ENCODE data around the gene NRROS.
"Not testable (repeated sequence)": the region's sequence is repeated elsewhere in the genome, so short reads cannot be mapped to it uniquely, and the experiment has no call there.

NRROS gene

GRCh38 chr3:196639483-196640296 lies at the start of gene NRROS:
NRROS (plus strand) TSS chr3:196639694; CDS start chr3:196654540, 14,846 bp downstream.
- in situ Hi-C loops (cut with MboI; ENCODE audit: low sequenced_read_pairs), result no loop called here

DNA sequence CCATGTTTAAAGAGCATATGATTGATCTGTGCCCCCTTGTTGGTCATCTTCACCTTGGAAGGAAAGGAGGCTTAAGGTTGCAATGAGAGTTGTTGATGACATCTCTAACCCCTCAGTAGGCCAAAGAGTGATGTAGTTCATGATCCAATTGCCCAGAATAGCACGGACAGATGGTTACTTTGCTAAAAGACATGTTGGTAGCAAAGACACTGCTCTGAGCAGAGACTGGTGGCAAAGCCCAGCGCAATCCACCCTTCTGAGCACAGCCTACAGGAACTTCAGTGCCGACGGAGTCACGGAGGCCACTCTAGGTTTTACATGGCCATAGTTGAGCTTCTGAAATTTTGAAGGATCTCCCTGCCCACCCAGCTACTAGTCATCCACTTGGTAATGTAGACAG lies 49.2 kb upstream of the NRROS start:
- in situ Hi-C loops (cut with MboI; ENCODE audit: low sequenced_read_pairs), result no loop called here

DNA sequence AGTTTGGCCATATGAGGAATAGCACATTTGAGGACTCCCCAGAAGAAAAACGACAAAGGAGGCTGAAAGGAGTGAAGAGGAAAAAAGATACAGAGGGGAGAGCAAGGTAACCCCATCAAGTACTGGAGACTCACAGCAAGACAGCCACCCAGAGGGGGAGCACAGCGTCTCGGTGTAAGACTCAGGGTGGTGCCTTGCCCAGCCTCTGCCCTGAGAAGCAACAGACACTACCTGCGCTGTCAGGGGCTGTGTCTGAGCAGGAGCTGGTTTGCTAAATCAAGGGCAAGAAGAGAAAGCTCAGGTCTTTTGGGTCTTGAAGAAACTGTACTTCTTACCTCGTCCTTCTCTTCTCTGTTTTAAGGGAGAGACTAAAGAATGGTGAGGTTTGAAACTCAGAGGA lies 43.1 kb upstream of the NRROS start:
- in situ Hi-C loops (cut with MboI; ENCODE audit: low sequenced_read_pairs), result no loop called here

DNA sequence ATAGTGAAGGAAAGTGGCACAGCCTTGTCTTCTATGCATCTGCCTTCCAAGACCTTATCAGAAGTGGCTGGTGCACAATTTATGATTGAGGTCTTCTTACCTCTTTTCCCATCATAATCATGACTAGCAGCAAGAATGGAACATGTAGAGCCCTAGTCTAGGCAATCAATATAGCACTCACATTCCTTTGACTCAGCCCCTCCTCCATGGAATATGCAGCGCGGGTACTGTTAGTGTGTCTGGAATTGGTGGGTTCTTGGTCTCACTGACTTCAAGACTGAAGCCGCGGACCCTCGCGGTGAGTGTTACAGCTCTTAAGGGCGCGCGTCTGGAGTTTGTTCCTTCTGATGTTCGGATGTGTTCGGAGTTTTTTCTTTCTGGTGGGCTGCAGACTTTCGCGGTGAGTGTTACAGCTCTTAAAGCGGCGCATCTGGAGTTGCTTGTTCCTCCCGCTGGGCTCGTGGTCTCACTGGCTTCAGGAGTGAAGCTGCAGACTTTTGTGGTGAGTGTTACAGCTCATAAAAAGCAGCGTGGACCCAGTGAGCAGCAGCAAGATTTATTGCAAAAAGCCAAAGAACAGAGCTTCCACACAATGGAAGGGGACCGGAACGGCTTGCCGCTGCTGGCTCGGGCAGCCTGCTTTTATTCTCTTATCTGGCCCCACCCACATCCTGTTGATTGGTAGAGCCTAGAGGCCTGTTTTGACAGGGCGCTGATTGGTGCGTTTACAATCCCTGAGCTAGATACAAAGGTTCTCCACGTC lies 41.3 kb upstream of the NRROS start:
- in situ Hi-C loops (cut with MboI; ENCODE audit: low sequenced_read_pairs), result not testable (repeated sequence)

DNA sequence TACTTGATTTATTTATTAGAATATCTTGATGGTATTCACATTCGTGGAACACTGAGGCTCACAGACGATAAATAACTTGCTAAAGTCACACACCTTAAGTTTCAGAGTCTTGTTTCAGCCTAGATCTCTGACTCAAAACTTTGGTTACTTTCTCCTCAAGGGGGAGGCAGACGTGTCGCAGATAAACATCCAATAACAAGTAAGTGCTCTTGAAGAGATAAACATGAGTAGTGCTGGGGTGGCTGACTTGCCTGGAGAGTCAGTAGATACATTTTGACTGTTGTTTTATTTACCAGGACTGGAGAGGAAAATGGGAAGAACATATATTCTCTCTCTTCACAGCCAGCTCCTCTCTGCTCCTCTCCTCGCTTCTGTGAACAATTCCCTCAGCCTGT lies 39.8 kb upstream of the NRROS start:
- in situ Hi-C loops (cut with MboI; ENCODE audit: low sequenced_read_pairs), result no loop called here

GRCh38 chr3:196600359-196600758 lies 39.1 kb upstream of the NRROS start:
- in situ Hi-C loops (cut with MboI; ENCODE audit: low sequenced_read_pairs), result no loop called here

- in situ Hi-C loops (cut with MboI; ENCODE audit: low sequenced_read_pairs), result no loop called here
These were observed 36.8 kb upstream of the NRROS start for GRCh38 chr3:196602673-196603072.

DNA sequence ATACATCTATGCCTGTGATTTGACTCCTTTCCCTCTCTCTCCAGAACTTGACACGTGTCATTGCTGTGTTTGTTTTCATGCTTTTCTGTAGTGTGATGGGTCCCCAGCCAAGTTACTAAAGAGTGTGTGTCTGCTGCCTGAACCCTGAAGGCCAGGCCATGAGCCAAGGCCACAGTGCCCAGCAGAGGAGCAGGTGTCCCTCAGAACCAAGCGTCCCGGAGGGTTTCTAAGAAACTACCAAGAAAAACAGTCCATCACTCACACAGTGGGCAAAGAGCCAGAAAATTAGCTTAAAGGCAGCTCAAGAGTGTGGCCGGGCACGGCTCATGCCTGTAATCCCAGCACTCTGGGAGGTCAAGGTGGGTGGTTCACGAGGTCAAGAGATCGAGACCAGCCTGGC lies 35.8 kb upstream of the NRROS start:
- in situ Hi-C loops (cut with MboI; ENCODE audit: low sequenced_read_pairs), result no loop called here

DNA sequence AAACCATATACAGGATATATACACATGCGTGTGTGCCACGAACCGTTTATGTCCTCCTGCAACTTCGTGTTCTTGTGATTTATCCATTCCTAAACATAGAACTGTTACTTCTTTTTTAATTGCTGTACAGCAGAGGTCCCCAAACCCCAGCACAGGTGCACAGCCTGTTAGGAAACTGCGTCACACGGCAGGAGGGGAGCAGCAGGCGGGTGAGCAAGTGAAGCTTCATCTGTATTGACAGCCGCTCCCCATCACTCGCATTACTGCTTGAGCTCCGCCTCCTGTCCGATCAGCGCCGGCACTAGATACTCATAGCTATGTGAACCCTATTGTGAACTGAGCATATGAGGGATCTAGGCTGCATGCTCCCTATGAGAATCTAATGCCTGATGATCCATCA lies 34.9 kb upstream of the NRROS start:
- in situ Hi-C loops (cut with MboI; ENCODE audit: low sequenced_read_pairs), result no loop called here

GRCh38 chr3:196608693-196609092 lies 30.8 kb upstream of the NRROS start:
- in situ Hi-C loops (cut with MboI; ENCODE audit: low sequenced_read_pairs), result no loop called here

GRCh38 chr3:196609343-196609775 lies 30.1 kb upstream of the NRROS start:
- in situ Hi-C loops (cut with MboI; ENCODE audit: low sequenced_read_pairs), result no loop called here

GRCh38 chr3:196609805-196610515 lies 29.5 kb upstream of the NRROS start:
- in situ Hi-C loops (cut with MboI; ENCODE audit: low sequenced_read_pairs), result no loop called here

- in situ Hi-C loops (cut with MboI; ENCODE audit: low sequenced_read_pairs), result no loop called here
These were observed 27.6 kb upstream of the NRROS start for GRCh38 chr3:196611761-196612483.

- in situ Hi-C loops (cut with MboI; ENCODE audit: low sequenced_read_pairs), result not testable (repeated sequence)
These were observed 24.3 kb upstream of the NRROS start for GRCh38 chr3:196615234-196615633.

GRCh38 chr3:196617256-196617655 lies 22.2 kb upstream of the NRROS start:
- in situ Hi-C loops (cut with MboI; ENCODE audit: low sequenced_read_pairs), result no loop called here

- in situ Hi-C loops (cut with MboI; ENCODE audit: low sequenced_read_pairs), result no loop called here
These were observed 20.3 kb upstream of the NRROS start for GRCh38 chr3:196619223-196619622.

GRCh38 chr3:196619627-196620026 lies 19.9 kb upstream of the NRROS start:
- in situ Hi-C loops (cut with MboI; ENCODE audit: low sequenced_read_pairs), result not testable (repeated sequence)

GRCh38 chr3:196620161-196620604 lies 19.3 kb upstream of the NRROS start:
- in situ Hi-C loops (cut with MboI; ENCODE audit: low sequenced_read_pairs), result no loop called here

- in situ Hi-C loops (cut with MboI; ENCODE audit: low sequenced_read_pairs), result no loop called here
These were observed 18.8 kb upstream of the NRROS start for GRCh38 chr3:196620684-196621083.

DNA sequence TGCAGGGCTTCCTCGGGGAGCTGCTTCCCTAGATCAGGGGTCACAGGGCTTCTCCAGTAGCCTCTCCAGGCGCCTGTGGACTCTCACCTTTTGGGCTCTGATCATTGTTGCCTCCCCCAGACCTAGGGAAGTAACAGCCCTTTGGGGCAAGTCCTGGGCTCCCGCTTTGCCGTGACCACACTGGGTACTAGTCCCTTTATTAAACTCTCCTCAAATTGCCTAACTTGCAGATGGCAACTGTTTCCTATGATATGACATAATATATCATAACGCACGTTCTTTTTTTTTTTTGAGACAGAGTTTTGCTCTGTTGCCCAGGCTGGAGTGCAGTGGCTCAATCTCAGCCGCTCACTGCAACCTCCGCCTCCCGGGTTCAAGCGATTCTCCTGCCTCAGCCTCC lies 17.9 kb upstream of the NRROS start:
- in situ Hi-C loops (cut with MboI; ENCODE audit: low sequenced_read_pairs), result no loop called here
